HepG2 (cell line): ENCODE measurements around the gene ATRAID. TPM values are rescaled to one million over a fixed set of nuclear protein-coding genes. Genes with fewer than 3 reads are reported as not detected.

Source experiments
- AHR ChIP-seq: IDR thresholded peaks from 2 replicates; pipeline ENCODE4 v1.6.1; 2018; ENCODE audit warnings: missing genetic modification reagents, missing compliant biosample characterization
- CREM ChIP-seq, 2 experiments: sonication (generic) in 1 of 2; formaldehyde crosslinking in 1 of 2; IDR thresholded peaks; 2 replicates each; pipeline versions ENCODE4 v1.4.0 to v1.6.1; 2016 to 2020; ENCODE audit warnings: antibody characterized with exemption in 1 of 2, mild to moderate bottlenecking in 1 of 2, missing genetic modification reagents in 1 of 2
- HBP1 ChIP-seq: IDR thresholded peaks from 2 replicates; pipeline ENCODE4 v1.6.1; 2016; ENCODE audit warnings: low read depth, control low read depth
- JUN ChIP-seq: sonication (generic); formaldehyde crosslinking; IDR thresholded peaks from 2 replicates; pipeline ENCODE4 v1.4.0; 2020; ENCODE audit warnings: mild to moderate bottlenecking, missing genetic modification reagents
- KLF13 ChIP-seq: sonication (generic); formaldehyde crosslinking; IDR thresholded peaks from 2 replicates; pipeline ENCODE4 v1.4.0; 2020; ENCODE audit warnings: mild to moderate bottlenecking, missing genetic modification reagents
- KLF16 ChIP-seq, 2 experiments: sonication (generic) in 1 of 2; formaldehyde crosslinking in 1 of 2; IDR thresholded peaks; 2 replicates each; pipeline versions ENCODE4 v1.6.1 to v1.8.0; 2016 to 2023; ENCODE audit warnings: missing genetic modification reagents in 2 of 2, missing compliant biosample characterization in 1 of 2
- MBD4 ChIP-seq: IDR thresholded peaks from 2 replicates; pipeline ENCODE4 v1.6.1; 2012; ENCODE audit warnings: low read length, inconsistent platforms, borderline replicate concordance
- NR2F6 ChIP-seq, 2 experiments: IDR thresholded peaks; 2 replicates each; pipeline ENCODE4 v1.6.1; 2016; ENCODE audit warnings: antibody characterized with exemption in 1 of 2, mild to moderate bottlenecking in 1 of 2
- PAF1 ChIP-seq: IDR thresholded peaks from 2 replicates; pipeline ENCODE4 v1.6.1; 2016; ENCODE audit warnings: missing genetic modification reagents, missing compliant biosample characterization
- RFX3 ChIP-seq: IDR thresholded peaks from 2 replicates; pipeline ENCODE4 v1.6.1; 2016; ENCODE audit warnings: missing biosample characterization, missing genetic modification reagents
- RXRB ChIP-seq: IDR thresholded peaks from 2 replicates; pipeline ENCODE4 v1.6.1; 2016; ENCODE audit warnings: borderline replicate concordance, missing genetic modification reagents, missing compliant biosample characterization
- SOX13 ChIP-seq, 3 experiments: fragments of 450-650 bp in 1 of 3; sonication (generic) in 1 of 3; formaldehyde crosslinking in 1 of 3; IDR thresholded peaks in 2 of 3; conservative IDR thresholded peaks in 1 of 3; 2 replicates each; pipeline versions ENCODE4 v1.5.0 to v1.6.1; 2016 to 2020; ENCODE audit warnings: antibody characterized with exemption in 1 of 3, mild to moderate bottlenecking in 1 of 3, missing compliant biosample characterization in 1 of 3, missing genetic modification reagents in 1 of 3, moderate library complexity in 1 of 3
- TEAD2 ChIP-seq: sonication (generic); formaldehyde crosslinking; IDR thresholded peaks from 2 replicates; pipeline ENCODE4 v1.9.0; 2021; ENCODE audit warnings: missing genetic modification reagents
- ZBTB1 ChIP-seq: sonication (generic); formaldehyde crosslinking; IDR thresholded peaks from 2 replicates; pipeline ENCODE4 v1.4.0; 2020; ENCODE audit warnings: missing genetic modification reagents, borderline replicate concordance
- ZMYM3 ChIP-seq: sonication (generic); formaldehyde crosslinking; IDR thresholded peaks from 2 replicates; pipeline ENCODE4 v1.5.1; 2020; ENCODE audit warnings: mild to moderate bottlenecking, missing genetic modification reagents
- ZNF121 ChIP-seq: sonication (generic); formaldehyde crosslinking; IDR thresholded peaks from 2 replicates; pipeline ENCODE4 v1.5.0; 2020; ENCODE audit warnings: mild to moderate bottlenecking, missing genetic modification reagents
- ZNF274 ChIP-seq: sonication (generic); formaldehyde crosslinking; IDR thresholded peaks from 2 replicates; pipeline ENCODE4 v1.5.1; 2020; ENCODE audit warnings: mild to moderate bottlenecking, missing genetic modification reagents
- ZNF362 ChIP-seq: sonication (generic); formaldehyde crosslinking; IDR thresholded peaks from 2 replicates; pipeline ENCODE4 v1.4.0; 2020; ENCODE audit warnings: missing genetic modification reagents, mild to moderate bottlenecking, borderline replicate concordance
- ZNF382 ChIP-seq: sonication (generic); formaldehyde crosslinking; IDR thresholded peaks from 2 replicates; pipeline ENCODE4 v1.5.0; 2020; ENCODE audit warnings: missing genetic modification reagents, mild to moderate bottlenecking, borderline replicate concordance
- ZNF501 ChIP-seq: sonication (generic); formaldehyde crosslinking; IDR thresholded peaks from 2 replicates; pipeline ENCODE4 v1.5.1; 2020; ENCODE audit warnings: mild to moderate bottlenecking, moderate library complexity, missing genetic modification reagents
- ZNF841 ChIP-seq: sonication (generic); formaldehyde crosslinking; IDR thresholded peaks from 2 replicates; pipeline ENCODE4 v1.8.1; 2023; ENCODE audit warnings: missing genetic modification reagents, borderline replicate concordance
- polyA plus RNA-seq, 8 experiments: library from polyadenylated mRNA; depleted of rRNA in 3 of 8; stranded (reverse) in 7 of 8; unstranded in 1 of 8; fragments of >200 nt; fragmentation: Illumina TruSeq in 4 of 8; extraction: Trizol in 4 of 8; gene quantifications; 2 replicates each; pipeline versions ENCODE4 v1.2.1 to v1.2.3, GENCODE V29; 2011 to 2016; ENCODE audit warnings: low read depth in 4 of 8, missing spikeins in 1 of 8, mixed read lengths in 1 of 8; ENCODE audit not compliant: insufficient read depth in 1 of 8
- total RNA-seq, 5 experiments: library from RNA; depleted of rRNA; stranded (reverse); fragments of >200 nt; fragmentation: Illumina TruSeq; extraction: Trizol; gene quantifications; 2 replicates each; pipeline ENCODE4 v1.2.3, GENCODE V29; 2016; ENCODE audit warnings: low read depth in 1 of 5
- TF ChIP-seq, protein P1 (sequence below): fragments of 450-650 bp; IDR thresholded peaks from 2 replicates; pipeline ENCODE4 v1.6.1; 2017
- TF ChIP-seq, protein P2 (sequence below), 2 experiments: sonication (generic) in 1 of 2; formaldehyde crosslinking in 1 of 2; IDR thresholded peaks; 2 replicates each; pipeline versions ENCODE4 v1.4.0 to v1.6.1; 2018 to 2020; ENCODE audit warnings: missing genetic modification reagents in 2 of 2, borderline replicate concordance in 1 of 2, low read depth in 1 of 2, mild to moderate bottlenecking in 1 of 2, missing biosample characterization in 1 of 2

Gene ATRAID
- total and polyA plus RNA-seq, 2 of the 13 experiments (the other 11 are each of a cell fraction or from before 2014, with no cell fraction given): 207 to 382 TPM

DNA sequence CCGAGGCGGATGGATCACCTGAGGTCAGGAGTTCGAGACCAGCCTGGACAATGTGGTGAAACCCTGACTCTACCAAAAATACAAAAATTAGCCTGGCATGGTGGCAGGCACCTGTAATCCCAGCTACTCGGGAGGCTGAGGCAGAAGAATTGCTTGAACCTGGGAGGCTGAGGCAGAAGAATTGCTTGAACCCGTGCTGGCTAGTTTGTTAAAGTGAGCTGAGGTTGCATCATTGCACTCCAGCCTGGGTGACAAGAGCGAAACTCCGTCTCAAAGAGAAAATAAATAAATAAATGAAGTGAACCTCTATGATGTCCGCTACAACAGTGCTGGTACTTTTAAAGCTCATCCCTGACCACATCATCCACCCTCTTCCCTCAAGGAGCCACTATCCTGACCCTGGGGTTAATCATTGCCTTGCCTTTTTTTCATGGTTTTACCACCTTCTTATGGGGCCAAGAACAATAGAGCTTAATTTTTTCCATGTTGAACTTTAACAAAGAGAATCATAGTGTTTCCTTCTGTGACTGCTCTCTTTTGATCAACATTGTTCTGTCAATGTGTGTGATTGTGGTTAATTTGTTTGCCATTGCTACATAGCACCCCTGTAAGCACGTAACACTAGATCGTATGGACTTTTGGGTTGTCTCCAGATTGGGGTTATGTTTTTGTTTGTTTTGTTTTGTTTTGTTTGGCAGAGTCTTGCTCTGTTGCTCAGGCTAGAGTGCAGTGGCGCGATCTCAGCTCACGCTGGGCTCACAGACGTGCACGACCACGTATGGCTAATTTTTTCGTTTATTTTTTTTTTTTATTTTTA lies 17.1 kb upstream of the ATRAID start (continued):
- TF ChIP-seq ZNF841 (CRISPR knock-in tag) (no peak), KLF16 (CRISPR knock-in tag; IDR thresholded peaks at IDR 0.05) (0 out of 4 replicates have a peak, but pooled peaks of 1 of the 2 experiments have one; percentile 23), NR2F6 (IDR thresholded peaks at IDR 0.05) (peak; percentile 68), NR2F6 (CRISPR knock-in tag; IDR thresholded peaks at IDR 0.05) (peak; percentile 60), SOX13 (IDR thresholded peaks at IDR 0.05) (peak; percentile 96), SOX13 (CRISPR knock-in tag; conservative IDR thresholded peaks at IDR 0.05 in 1 of 2, IDR thresholded peaks at IDR 0.05 in 1 of 2) (peak in 1 of 2 experiments; percentile 98; a peak in 2 of 4 replicates), MBD4 (no peak; the same call in 1 of the 2 replicates), AHR (CRISPR knock-in tag) (no peak), JUN (CRISPR knock-in tag) (0 out of 2 replicates have a peak, but pooled peaks have one; percentile 43), ZNF501 (CRISPR knock-in tag) (peak; percentile 25), ZNF362 (CRISPR knock-in tag) (peak; percentile 69; the same call in 1 of the 2 replicates), RFX3 (CRISPR knock-in tag) (no peak), ZBTB1 (no peak), CREM (IDR thresholded peaks at IDR 0.05) (peak; percentile 74), CREM (CRISPR knock-in tag; IDR thresholded peaks at IDR 0.05) (no peak), HBP1 (CRISPR knock-in tag) (no peak), ZNF121 (CRISPR knock-in tag) (no peak), RXRB (CRISPR knock-in tag) (0 out of 2 replicates have a peak, but pooled peaks have one; percentile 34), TEAD2 (CRISPR knock-in tag) (no peak), PAF1 (CRISPR knock-in tag) (no peak), KLF13 (no peak), ZMYM3 (CRISPR knock-in tag) (0 out of 2 replicates have a peak, but pooled peaks have one; percentile 44), ZNF274 (CRISPR knock-in tag) (no peak), ZNF382 (CRISPR knock-in tag) (no peak)
- TF ChIP-seq, protein P1, sequence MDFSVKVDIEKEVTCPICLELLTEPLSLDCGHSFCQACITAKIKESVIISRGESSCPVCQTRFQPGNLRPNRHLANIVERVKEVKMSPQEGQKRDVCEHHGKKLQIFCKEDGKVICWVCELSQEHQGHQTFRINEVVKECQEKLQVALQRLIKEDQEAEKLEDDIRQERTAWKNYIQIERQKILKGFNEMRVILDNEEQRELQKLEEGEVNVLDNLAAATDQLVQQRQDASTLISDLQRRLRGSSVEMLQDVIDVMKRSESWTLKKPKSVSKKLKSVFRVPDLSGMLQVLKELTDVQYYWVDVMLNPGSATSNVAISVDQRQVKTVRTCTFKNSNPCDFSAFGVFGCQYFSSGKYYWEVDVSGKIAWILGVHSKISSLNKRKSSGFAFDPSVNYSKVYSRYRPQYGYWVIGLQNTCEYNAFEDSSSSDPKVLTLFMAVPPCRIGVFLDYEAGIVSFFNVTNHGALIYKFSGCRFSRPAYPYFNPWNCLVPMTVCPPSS: no peak
- TF ChIP-seq, protein P2, sequence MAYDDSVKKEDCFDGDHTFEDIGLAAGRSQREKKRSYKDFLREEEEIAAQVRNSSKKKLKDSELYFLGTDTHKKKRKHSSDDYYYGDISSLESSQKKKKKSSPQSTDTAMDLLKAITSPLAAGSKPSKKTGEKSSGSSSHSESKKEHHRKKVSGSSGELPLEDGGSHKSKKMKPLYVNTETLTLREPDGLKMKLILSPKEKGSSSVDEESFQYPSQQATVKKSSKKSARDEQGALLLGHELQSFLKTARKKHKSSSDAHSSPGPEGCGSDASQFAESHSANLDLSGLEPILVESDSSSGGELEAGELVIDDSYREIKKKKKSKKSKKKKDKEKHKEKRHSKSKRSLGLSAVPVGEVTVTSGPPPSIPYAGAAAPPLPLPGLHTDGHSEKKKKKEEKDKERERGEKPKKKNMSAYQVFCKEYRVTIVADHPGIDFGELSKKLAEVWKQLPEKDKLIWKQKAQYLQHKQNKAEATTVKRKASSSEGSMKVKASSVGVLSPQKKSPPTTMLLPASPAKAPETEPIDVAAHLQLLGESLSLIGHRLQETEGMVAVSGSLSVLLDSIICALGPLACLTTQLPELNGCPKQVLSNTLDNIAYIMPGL (CRISPR knock-in tag; IDR thresholded peaks at IDR 0.05; ENCODE audit: borderline replicate concordance in 1 of 2, low read depth in 1 of 2): no peak
